ENCODE measurements around the gene MOB2. TPM values are rescaled to one million over a fixed set of nuclear protein-coding genes. Genes with fewer than 3 reads are reported as not detected.

Gene MOB2, protein sequence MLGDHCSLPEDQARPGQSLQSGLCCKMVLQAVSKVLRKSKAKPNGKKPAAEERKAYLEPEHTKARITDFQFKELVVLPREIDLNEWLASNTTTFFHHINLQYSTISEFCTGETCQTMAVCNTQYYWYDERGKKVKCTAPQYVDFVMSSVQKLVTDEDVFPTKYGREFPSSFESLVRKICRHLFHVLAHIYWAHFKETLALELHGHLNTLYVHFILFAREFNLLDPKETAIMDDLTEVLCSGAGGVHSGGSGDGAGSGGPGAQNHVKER
- 26.3 and 55.0 TPM in 2 replicates for total RNA-seq (ENCODE audit: low replicate concordance)

DNA sequence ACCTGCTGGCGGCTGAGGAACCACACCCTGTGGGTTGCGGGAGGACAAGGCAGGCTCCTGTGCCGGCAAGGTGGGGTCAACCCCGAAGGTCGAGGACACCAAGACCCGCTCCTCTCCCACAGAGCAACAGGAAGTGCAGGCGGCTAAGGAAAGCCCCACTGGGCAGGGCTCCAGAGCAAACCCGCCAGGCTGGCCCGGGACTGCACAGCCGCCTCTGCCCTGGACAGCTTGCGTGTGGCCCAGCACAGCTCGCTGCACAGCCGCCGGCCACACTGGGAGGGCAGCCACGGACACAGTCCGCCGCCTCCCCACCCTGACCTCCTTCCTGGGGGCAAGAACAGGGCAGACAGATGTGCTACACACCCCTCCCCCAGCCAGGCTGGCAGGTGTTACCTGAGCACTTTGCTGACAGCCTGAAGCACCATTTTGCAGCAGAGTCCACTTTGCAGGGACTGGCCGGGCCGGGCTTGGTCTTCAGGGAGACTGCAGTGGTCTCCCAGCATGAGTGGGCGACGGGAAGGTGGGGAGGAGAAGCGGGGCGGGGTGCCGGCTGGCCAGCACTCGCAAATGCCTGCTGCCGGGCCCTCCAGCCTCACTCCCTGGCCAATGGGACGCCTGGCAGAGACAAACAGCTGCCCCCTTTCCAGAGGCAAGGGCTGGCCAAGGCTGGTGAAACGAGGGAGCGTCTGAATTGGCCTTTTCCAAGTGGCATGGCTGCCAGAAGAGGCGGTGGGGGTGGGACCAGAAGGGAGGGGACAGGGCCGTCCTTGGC, at the start of gene MOB2:
Gene MOB2 (minus strand): TSS at position 726 of the 772 bp plus-strand sequence. CDS start 223 bp downstream, at position 503.

Other genes with a start within 250 kb of the MOB2 start
- 24.3 and 44.1 TPM in 2 replicates for gene TOLLIP, start 177.1 kb downstream of the MOB2 start, total RNA-seq (ENCODE audit: low replicate concordance)
- 0.23 and 0.47 TPM in 2 replicates for gene BRSK2, start 96.8 kb downstream of the MOB2 start, total RNA-seq (ENCODE audit: low replicate concordance)
- gene DUSP8, start 85.5 kb upstream of the MOB2 start, total RNA-seq (ENCODE audit: low replicate concordance): 0.23 TPM in 1 of 2 replicates, not detected in the other
- not detected in 2 replicates for gene KRTAP5-1, start 98.5 kb upstream of the MOB2 start, total RNA-seq (ENCODE audit: low replicate concordance)
- not detected in 2 replicates for gene KRTAP5-2, start 111.5 kb upstream of the MOB2 start, total RNA-seq (ENCODE audit: low replicate concordance)
- not detected in 2 replicates for gene KRTAP5-3, start 121.7 kb upstream of the MOB2 start, total RNA-seq (ENCODE audit: low replicate concordance)
- gene KRTAP5-4, start 135.4 kb upstream of the MOB2 start, total RNA-seq (ENCODE audit: low replicate concordance): not detected in 2 replicates
- gene KRTAP5-5, start 143.0 kb upstream of the MOB2 start, total RNA-seq (ENCODE audit: low replicate concordance): not detected in 2 replicates
- gene KRTAP5-6, start 210.4 kb upstream of the MOB2 start, total RNA-seq (ENCODE audit: low replicate concordance): not detected in 2 replicates

Data from smooth muscle cell of the coronary artery (primary cell).